Astrocyte of the spinal cord (primary cell): ENCODE results near the gene PCDHGA9.

Experiments used
- DNase-seq: peaks from one replicate; pipeline ENCODE4 v3.0.0; 2011; ENCODE audit warnings: low read depth, low spot score
- H3K4me3 ChIP-seq: 2 replicates; pipeline ENCODE4 v1.5.1; 2011; ENCODE audit warnings: low read depth, mild to moderate bottlenecking, low read length, moderate library complexity
- CTCF ChIP-seq: IDR thresholded peaks from 2 replicates; pipeline ENCODE4 v1.5.1; 2012; ENCODE audit warnings: low read depth, mild to moderate bottlenecking, low read length, inconsistent platforms
- in situ Hi-C: cut with HindIII; loops from 2 replicates; pipeline ENCODE4 v1.10.0; 2017; ENCODE audit warnings: low sequenced_read_pairs

Gene PCDHGA9

DNA sequence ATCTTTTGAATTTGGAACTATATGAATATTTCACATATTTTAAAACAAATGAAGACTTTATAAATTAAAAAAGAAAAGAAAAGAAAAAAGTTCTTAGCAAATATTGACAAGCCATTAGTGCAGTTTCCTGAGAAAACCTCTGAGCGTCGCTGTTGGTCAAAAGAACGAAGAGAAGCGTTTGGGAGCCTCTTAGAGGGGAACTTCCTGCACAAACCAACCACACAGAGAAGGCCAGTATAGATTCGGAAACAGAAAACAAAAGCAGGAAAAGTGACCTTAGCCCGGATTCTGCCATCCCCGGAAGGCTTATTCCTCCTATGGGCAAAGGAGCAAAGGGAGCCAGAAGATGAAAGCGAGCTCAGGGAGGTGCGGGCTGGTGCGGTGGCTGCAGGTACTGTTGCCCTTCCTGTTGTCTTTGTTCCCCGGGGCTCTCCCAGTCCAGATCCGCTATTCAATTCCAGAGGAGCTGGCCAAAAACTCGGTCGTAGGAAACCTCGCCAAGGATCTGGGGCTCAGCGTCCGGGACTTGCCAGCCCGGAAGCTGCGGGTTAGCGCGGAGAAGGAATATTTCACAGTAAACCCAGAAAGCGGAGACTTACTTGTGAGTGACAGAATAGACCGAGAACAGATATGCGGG, 42.7 kb upstream of the PCDHGA9 start, which contains the start of gene PCDHGB2:
Gene PCDHGB2 (plus strand): TSS at position 205 of the 637 bp plus-strand sequence. CDS start 142 bp downstream, at position 347.
- TF ChIP-seq CTCF, result peak; percentile 38
- DNase-seq, result peak; percentile 33
- peak within 1 kb of the TSS; percentile 32 for H3K4me3 ChIP-seq
- in situ Hi-C loops, result no loop called here

DNA sequence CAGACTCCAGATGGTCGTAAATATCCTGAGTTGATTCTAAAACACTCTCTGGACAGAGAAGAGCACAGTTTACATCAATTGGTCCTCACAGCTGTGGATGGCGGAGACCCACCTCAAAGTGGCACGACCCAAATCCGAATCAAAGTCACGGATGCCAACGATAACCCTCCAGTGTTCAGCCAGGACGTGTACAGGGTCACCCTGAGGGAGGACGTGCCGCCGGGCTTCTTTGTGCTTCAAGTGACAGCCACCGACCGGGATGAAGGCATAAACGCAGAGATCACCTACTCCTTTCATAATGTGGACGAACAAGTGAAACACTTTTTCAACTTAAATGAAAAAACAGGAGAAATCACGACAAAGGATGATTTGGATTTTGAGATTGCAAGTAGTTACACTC, 41.9 kb upstream of the PCDHGA9 start:
- no peak for DNase-seq
- no peak for TF ChIP-seq CTCF
- in situ Hi-C loops, result no loop called here
- no peak overlapping the region for H3K4me3 ChIP-seq

GRCh38 chr5:141362719-141363118, 39.9 kb upstream of the PCDHGA9 start:
- H3K4me3 ChIP-seq, result no peak overlapping the region
- in situ Hi-C loops, result no loop called here
- no peak for DNase-seq
- no peak for TF ChIP-seq CTCF

DNA sequence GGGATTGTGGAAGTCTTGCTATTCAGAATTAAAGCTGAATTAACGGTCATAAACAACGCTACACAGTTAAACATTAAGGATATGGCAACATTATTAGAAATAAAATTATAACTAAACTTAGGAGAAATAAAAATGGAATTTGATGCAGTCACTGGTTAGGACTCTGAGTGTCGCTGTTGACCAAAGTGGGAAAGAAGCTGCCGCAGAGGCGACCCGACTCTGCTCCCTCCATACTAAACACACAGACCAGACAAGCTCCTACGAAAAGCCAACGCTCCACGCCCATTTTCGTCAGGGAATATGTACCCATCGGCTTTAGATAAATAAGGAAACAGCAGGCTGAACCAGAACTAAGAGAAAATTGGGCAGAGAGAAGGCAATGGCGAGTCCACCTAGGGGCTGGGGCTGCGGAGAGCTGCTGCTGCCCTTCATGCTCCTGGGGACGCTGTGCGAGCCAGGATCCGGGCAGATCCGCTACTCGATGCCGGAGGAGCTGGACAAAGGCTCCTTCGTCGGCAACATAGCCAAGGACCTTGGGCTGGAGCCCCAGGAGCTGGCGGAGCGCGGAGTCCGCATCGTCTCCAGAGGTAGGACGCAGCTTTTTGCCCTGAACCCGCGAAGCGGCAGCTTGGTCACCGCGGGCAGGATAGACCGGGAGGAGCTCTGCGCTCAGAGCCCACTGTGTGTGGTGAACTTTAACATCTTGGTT, 38.5 kb upstream of the PCDHGA9 start, which contains the start of gene PCDHGA5:
Gene PCDHGA5 (plus strand): TSS at position 211 of the 709 bp plus-strand sequence. CDS start 169 bp downstream, at position 380.
- TF ChIP-seq CTCF, result no peak
- H3K4me3 ChIP-seq, result peak within 1 kb of the TSS; percentile 7
- DNase-seq, result no peak
- in situ Hi-C loops, result no loop called here

GRCh38 chr5:141366016-141366896, 36.3 kb upstream of the PCDHGA9 start:
- H3K4me3 ChIP-seq, result no peak overlapping the region
- no peak for TF ChIP-seq CTCF
- in situ Hi-C loops, result no loop called here

More at GRCh38 chr5:141366016-141366896, 36.3 kb upstream of the PCDHGA9 start:
- DNase-seq, result no peak
